OCI-LY1 (cell line): ENCODE results near the gene LRRFIP2.

Experiments used
- H2AFZ ChIP-seq: fragments of 200-600 bp; sonication (generic), shearing (Covaris generic); 2 replicates; pipeline ENCODE4 v1.6.0; 2014; ENCODE audit warnings: antibody characterized with exemption, mild to moderate bottlenecking, low read length
- H3F3A ChIP-seq: fragments of 200-600 bp; sonication (generic), shearing (Covaris generic); 2 replicates; pipeline ENCODE4 v1.6.0; 2014; ENCODE audit warnings: mild to moderate bottlenecking, antibody characterized with exemption, low read length, moderate library complexity; ENCODE audit not compliant: insufficient read depth
- H3K27ac ChIP-seq: fragments of 200-600 bp; sonication (generic); 2 replicates; pipeline ENCODE4 v1.5.1; 2014; ENCODE audit warnings: low read length, mixed run types, mild to moderate bottlenecking, low read depth; ENCODE audit not compliant: poor library complexity, severe bottlenecking
- H3K27me3 ChIP-seq: fragments of 200-600 bp; sonication (generic); 2 replicates; pipeline ENCODE4 v1.6.0; 2014; ENCODE audit warnings: antibody characterized with exemption, mild to moderate bottlenecking, low read length, moderate library complexity; ENCODE audit not compliant: insufficient read depth
- H3K36me3 ChIP-seq: fragments of 200-600 bp; sonication (generic); 2 replicates; pipeline ENCODE4 v1.6.1; 2014; ENCODE audit warnings: mild to moderate bottlenecking, antibody characterized with exemption, low read length, moderate library complexity, mixed read lengths; ENCODE audit not compliant: insufficient read depth
- H3K4me1 ChIP-seq: fragments of 200-600 bp; sonication (generic); 2 replicates; pipeline ENCODE4 v1.5.1; 2014; ENCODE audit warnings: mild to moderate bottlenecking, low read length, moderate library complexity; ENCODE audit not compliant: insufficient read depth, severe bottlenecking
- H3K4me2 ChIP-seq: fragments of 200-600 bp; sonication (generic), shearing (Covaris generic); 2 replicates; pipeline ENCODE4 v1.6.1; 2014; ENCODE audit warnings: low read length
- H3K4me3 ChIP-seq: fragments of 200-600 bp; sonication (generic); 2 replicates; pipeline ENCODE4 v1.5.1; 2014; ENCODE audit warnings: low read length, low read depth, mild to moderate bottlenecking, mixed read lengths; ENCODE audit not compliant: poor library complexity, severe bottlenecking
- H3K79me2 ChIP-seq: fragments of 200-600 bp; shearing (Covaris generic); 2 replicates; pipeline ENCODE4 v1.6.1; 2016; ENCODE audit warnings: mixed run types, low read length, mixed read lengths; ENCODE audit not compliant: insufficient read depth
- H3K9ac ChIP-seq: fragments of 200-600 bp; sonication (generic), shearing (Covaris generic); 2 replicates; pipeline ENCODE4 v1.6.1; 2014; ENCODE audit warnings: mild to moderate bottlenecking, low read length, mixed read lengths
- H3K9me2 ChIP-seq: fragments of 200-600 bp; sonication (generic), shearing (Covaris generic); 2 replicates; pipeline ENCODE4 v1.6.1; 2014; ENCODE audit warnings: low read depth, mild to moderate bottlenecking, low read length, mixed read lengths
- H3K9me3 ChIP-seq: fragments of 200-600 bp; shearing (Covaris generic); 2 replicates; pipeline ENCODE4 v1.6.1; 2014; ENCODE audit warnings: low read length, mixed read lengths
- H4K20me1 ChIP-seq: fragments of 200-600 bp; sonication (generic), shearing (Covaris generic); 2 replicates; pipeline ENCODE4 v1.6.0; 2016; ENCODE audit warnings: mild to moderate bottlenecking, low read length; ENCODE audit not compliant: insufficient read depth
- CTCF ChIP-seq: fragments of 200-600 bp; sonication (generic), shearing (Covaris generic); IDR thresholded peaks from 2 replicates; pipeline ENCODE4 v1.5.1; 2017; ENCODE audit warnings: mild to moderate bottlenecking, antibody characterized with exemption, low read length, moderate library complexity, mixed read lengths
- EZH2 ChIP-seq: fragments of 200-600 bp; sonication (generic), shearing (Covaris generic); IDR thresholded peaks from 2 replicates; pipeline ENCODE4 v1.8.0; 2017; ENCODE audit warnings: borderline replicate concordance, mixed run types, mild to moderate bottlenecking, antibody characterized with exemption, low read length, moderate library complexity, mixed read lengths

LRRFIP2 gene

GRCh38 chr3:37087870-37088269 lies 86.5 kb downstream of the LRRFIP2 start:
- Histone ChIP-seq H3K79me2 (no peaks in the 10 kb centered on the region), H3K9ac (no peak overlapping the region), H3F3A (no peaks in the 10 kb centered on the region), H3K36me3 (peaks cover 5% of the 10 kb centered on the region; the same call in 1 of the 2 replicates), H3K4me2 (no peak overlapping the region), H3K9me3 (no peaks in the 10 kb centered on the region), H2AFZ (no peak overlapping the region), H3K4me1 (no peaks in the 10 kb centered on the region), H4K20me1 (no peaks in the 10 kb centered on the region), H3K27ac (no peak overlapping the region), H3K27me3 (no peaks in the 10 kb centered on the region), H3K9me2 (no peaks in the 10 kb centered on the region), H3K4me3 (no peak overlapping the region)
- no peak for TF ChIP-seq CTCF
- no peak for TF ChIP-seq EZH2

DNA sequence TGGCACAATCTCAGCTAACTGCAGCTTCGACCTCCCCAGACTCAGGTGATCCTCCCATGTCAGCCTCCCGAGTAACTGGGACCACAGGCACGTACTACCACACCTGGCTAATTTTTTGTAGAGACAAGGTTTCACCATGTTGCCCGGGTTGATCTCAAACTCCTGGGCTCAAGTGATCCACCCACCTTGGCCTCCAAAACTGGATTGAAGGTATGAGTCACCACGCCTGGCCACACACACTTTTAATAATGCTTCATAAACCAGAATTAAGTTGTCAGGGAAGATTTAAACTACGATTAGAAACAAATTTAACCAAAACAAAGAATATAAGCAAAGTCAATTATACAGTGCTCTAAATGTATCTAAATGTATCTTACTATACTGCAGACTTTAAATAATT lies 87.5 kb downstream of the LRRFIP2 start:
- Histone ChIP-seq H4K20me1 (no peaks in the 10 kb centered on the region), H3K27ac (no peak overlapping the region), H3K4me3 (no peak overlapping the region), H3K9me3 (no peaks in the 10 kb centered on the region), H3K27me3 (no peaks in the 10 kb centered on the region), H3K36me3 (peaks cover 14% of the 10 kb centered on the region; the same call in 1 of the 2 replicates), H3K9me2 (no peaks in the 10 kb centered on the region), H3K79me2 (no peaks in the 10 kb centered on the region), H3K9ac (no peak overlapping the region), H2AFZ (no peak overlapping the region), H3K4me1 (no peaks in the 10 kb centered on the region), H3K4me2 (no peak overlapping the region), H3F3A (no peaks in the 10 kb centered on the region)
- no peak for TF ChIP-seq EZH2
- TF ChIP-seq CTCF = no peak

- no peak overlapping the region for H3K27ac ChIP-seq
- TF ChIP-seq EZH2 (no peak), CTCF (no peak)
- H4K20me1 ChIP-seq = no peaks in the 10 kb centered on the region
- no peak overlapping the region for H2AFZ ChIP-seq
- H3K79me2 ChIP-seq = no peaks in the 10 kb centered on the region
- H3K36me3 ChIP-seq = peaks cover 38% of the 10 kb centered on the region
- H3F3A ChIP-seq = no peaks in the 10 kb centered on the region
- no peaks in the 10 kb centered on the region for H3K9me3 ChIP-seq
- H3K9ac ChIP-seq = no peak overlapping the region
- H3K4me2 ChIP-seq = no peak overlapping the region
- H3K27me3 ChIP-seq = no peaks in the 10 kb centered on the region
- no peak overlapping the region for H3K4me3 ChIP-seq
- H3K9me2 ChIP-seq = no peaks in the 10 kb centered on the region
- H3K4me1 ChIP-seq = no peaks in the 10 kb centered on the region
These were observed 92.1 kb downstream of the LRRFIP2 start for GRCh38 chr3:37082317-37082716.
